CD4-positive, alpha-beta T cell treated with Interleukin-1 beta for 1 hour (primary cell): ENCODE data around the gene CCP110.
"Not testable (repeated sequence)": the region's sequence is repeated elsewhere in the genome, so short reads cannot be mapped to it uniquely, and the experiment has no call there.

ENCODE experiments used
- DNase-seq, 2 donors: peaks; one replicate each; pipeline ENCODE4 v3.0.0-alpha.2; 2020 to 2022

The CCP110 gene

DNA sequence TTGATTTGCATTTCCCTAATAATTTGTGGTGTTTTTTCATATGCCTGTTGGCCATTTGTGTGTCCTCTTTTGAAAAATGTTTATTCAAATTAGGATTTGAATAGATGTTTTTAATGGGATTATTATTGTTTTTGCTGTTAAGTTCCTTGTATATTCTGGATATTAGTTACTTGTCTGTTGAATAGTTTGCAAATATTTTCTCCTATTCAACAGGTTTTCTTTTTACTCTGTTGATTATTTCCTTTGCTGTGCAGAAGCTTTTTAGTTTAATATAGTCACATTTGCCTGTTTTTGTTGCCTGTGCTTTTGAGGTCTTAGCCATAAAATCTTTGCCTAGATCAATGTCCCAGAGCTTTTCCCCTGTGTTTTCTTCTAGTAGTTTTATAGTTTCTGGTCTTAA is 11.4 kb upstream of the CCP110 start:
- no peak for DNase-seq

DNA sequence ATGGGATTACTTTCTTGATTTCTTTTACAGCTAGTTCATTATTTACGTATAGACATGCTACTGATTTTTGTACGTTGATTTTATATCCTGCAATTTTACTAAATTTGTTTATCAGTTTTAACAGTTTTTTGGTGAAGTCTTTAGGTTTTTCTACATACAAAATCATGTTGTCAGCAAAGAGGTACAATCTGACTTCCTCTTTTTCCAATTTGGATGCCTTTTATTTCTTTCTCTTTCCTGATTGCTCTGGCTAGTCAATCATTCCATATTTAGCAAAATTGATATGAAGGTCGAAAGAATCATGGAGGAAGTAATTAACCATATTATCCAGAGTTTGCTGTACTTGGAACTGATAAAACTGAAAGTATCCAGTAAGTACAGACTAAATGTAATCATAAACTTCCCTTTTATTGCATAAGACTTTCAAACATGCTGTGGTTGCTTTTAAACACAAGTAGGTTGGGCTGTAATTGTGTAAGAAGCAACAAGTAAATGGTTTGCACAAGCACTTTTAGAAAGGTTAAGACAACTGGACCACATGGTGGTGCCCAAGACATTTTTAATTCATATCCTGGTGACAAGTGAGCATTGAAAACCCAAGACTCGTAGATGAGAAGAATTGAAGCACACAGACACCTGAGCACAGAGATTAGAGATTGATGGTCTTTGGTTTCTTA is 10.2 kb upstream of the CCP110 start:
- no peak for DNase-seq

DNA sequence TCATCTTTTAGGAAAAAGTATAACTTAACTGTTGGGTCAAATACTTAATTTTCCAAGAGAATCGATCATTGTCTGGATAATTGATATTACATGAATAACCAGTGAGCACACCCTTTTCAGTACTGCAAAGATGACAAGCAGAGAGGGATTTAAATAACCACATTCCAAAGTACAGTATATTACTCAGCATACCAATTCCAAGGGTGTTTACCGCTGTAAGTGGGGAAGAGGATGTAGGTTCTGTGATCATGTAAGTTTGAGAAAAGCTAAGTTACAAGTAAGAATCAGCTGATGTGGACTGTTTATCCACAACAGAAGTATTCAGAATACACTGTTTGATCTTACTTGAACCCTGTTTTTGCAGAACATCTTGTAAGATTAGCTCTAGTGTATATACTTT is 8.0 kb upstream of the CCP110 start:
- DNase-seq = no peak

DNA sequence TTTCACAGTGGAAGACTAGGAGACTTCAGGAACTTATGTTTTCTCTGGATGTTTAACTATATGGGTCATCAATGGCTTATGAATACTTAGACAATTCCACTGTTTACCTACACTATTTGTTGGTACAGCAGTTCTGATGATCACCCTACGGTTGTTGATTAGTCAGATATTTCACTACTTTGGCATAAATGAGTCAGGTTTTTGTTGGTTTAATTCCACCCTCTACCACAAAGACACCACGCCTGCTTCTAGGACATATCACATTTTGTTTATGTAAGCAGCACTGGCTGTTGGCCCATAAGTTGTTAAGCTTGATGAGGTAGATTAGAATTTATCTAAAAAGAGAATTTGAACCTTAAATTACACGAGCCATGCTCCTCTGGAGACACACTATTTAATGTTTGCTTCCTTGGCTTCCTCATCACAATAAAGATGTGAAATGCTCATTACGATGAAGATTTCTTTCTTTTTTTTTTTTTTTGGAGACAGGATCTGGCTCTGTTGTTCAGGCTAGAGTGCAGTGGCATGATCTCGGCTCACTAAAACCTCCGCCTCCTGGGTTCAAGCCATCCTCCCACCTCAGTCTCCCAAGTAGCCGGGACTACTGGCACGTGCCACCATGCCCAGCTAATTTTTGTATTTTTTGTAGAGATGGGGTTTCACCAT is 6.2 kb upstream of the CCP110 start:
- DNase-seq = no peak

DNA sequence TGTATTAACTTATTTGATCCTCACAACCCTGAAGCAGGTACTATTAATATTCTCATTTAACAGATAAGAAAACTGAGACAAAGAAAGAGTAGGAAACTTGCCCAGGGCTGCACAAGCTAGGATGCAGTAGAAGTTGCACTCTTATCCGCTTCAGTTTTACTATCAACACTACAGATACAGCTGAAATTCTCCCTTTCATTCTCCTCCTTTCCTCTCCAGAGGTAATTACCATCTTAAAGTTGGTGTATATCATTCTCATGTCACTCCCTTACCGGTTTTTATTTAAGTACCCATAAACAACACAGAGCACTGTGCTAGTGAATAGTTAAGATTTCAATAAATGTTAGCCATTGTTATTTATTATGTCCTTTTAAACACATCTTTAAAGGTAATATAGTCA is 5.4 kb upstream of the CCP110 start:
- no peak for DNase-seq

DNA sequence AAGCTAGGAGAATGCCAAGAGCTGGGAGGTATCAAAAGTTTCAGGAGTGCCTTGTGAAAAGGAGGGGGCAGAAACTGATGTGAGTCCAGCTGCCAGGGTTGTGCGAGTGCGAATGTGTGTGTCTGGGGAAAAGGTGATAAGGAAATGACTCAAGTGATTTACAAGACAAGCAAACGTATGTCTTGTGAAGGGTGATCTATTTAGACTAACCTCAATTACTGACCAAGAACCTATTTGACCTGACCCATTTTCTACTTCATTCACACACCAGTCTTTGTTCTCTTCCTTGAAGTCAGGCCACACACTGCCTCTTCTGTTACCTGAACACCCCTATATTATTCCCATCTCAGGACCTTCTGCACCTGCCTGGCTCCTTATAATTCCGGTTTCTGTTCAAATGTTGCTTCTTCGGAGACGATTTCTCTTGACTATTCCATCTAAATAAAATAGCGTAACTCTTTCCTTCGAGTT is 2.8 kb upstream of the CCP110 start:
- no peak for DNase-seq

DNA sequence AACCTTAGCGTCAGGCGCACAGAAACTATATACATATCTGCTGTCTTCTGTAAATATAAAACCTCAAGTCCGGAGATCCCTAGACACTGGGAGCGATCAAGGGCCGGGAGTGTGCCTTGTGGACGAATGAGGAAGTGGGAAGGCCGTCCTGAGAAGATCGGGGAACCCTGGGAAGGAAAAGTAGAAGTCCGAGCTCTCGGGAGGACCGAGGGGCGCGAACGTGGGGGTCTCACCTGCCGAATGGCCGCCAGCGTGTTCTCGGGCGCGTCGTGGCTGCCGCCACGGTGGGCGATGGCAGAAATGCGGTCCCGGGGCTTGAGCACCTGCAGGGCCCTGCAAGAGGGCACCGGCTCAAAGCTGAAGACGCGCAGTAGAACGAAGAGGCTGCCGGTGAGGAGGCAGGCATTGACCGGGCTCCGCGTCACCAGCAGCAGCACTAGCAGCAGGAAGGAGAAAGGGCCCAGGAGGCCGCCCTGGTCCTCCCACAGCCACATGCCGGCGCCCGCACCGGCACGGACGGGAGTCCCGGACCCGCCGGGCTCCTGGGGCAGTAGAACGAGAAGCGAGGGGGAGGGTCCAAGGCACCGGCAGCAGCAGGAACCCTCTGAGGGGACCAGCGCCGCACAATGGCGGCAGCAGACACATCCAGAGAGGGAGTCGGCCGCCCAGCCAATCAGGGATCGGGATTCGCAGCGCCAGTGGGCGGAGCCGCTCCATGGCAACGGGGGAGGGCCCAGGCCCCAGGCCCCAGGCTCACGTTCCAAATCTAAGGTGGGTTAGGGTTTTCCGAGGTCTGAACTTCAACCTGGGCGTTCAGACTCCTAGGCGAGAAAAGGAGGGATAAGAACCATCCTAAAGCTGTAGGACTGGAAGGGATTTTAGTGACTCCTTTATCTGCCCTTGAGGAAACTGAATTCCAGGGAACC is 2.0 kb upstream of the CCP110 start, which contains the start of gene GDE1:
Gene GDE1 (minus strand): TSS at position 628 of the 926 bp plus-strand sequence. CDS start 134 bp downstream, at position 494.
- DNase-seq = peak; percentile 92 to 94

DNA sequence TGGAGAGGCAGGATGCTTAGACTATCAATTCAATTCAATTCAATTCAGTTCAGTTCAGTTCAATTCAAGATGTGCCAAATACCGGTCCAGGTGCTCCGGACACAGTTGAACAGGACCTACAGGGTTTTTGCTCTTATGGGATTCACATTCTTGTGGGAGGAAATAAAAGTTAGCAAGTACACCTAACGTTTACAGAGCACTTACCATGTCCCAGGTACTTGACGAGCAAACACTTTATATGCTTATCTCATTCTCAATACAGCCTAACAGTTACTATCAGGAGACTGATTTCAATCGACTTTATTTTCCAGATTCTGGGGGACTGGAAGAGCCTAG is 1.4 kb upstream of the CCP110 start:
- no peak for DNase-seq

DNA sequence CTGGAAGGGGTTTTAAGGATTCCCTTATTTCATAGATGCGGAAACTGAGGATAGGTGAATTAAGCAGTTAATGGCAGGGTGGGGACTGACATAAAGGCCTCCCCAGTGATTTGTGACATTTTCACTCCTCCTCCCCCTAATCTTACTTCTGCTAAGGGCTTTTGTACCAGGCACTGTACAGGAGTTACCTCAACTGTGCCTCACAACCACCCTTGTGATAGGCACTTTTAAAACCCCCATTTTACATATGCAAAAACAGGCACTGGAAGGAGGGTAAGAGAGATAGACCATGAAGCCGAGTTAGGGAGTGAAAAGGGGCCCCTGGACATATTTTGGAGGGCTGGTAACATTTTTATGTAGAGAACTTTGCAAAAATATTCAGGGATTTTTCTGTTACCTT is 982 bp upstream of the CCP110 start:
- DNase-seq = no peak

DNA sequence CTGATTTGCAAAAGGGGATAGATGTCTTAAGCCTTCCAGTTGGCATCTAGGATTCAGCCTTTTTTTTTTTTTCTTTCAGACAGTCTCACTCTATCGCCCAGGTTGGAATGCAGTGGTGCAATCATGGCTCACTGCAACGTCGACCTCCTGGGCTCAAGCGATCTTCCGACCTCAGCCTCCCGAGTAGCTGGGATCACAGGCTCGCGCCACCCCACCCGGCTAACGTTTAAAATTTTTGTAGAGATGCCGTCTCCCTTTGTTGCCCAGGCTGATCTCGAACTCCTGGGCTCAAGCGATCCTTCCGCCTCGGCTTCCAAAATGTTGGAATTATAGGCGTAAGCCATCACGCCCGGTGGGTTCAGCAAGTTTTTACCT is 571 bp upstream of the CCP110 start:
- no peak for DNase-seq

DNA sequence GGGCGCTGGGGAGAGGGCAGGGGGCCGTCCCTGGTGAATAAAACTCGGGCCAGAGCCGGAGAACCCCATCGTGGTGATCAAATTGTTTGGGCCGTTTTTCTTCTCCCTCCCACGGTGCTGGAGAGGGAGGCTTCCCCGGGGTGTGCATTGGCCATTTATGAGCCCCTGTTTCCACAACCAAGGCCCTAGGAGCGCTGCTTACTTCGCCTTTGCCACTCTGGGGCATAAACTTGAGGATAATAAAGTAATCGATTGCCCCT is 544 bp downstream of the CCP110 start:
- no peak for DNase-seq

DNA sequence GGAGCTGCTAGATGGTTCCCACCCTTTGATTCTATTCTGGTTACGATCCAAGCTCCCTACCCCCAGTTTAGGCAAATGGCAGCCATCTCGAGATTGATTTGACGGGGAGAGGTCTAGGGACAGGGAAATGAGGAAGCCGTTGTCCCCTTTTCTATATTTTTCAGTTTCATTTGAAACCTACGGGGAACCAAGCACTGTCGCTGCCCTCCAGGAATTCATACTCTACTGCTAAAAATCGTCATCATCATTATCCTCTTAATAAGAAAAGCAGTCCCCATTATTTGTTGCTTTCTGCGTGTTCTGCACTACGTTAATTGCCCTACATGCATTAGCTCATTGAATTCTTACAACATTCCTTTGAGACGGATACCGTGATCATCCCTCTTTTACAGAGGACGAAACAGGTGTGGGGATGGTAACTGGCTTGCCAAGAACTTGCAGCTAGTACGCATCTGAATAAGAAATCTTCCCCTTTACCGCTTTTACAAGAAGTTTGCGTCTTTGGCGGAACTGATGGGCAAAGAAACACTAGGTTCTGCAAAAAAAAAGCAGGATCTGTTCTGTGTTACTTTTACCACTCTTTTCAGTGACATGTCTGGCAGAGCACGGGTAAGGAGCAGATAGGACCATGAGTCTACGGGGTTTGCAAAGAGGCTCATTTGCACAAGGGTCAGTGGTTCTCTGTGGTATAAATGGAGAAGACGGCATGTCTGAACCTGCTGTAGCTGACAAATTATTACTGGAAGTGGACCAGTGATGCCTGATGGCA is 1.1 kb downstream of the CCP110 start:
- no peak for DNase-seq

DNA sequence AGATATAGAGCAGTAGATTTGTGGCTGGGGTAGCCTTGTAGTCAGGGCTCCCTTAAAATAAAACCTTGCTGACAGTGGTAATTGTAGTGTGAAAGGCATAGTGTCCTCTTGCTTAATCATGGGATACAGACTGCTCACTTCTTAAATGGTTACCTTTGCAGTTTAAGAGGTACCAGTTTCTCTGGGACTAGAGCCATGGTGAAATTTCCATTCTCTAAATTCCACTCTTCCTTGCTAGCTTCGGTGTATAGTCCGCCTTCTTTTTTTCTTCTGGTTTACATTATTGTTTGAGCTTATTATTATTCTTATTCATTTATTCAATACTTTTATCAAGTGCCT is 1.6 kb downstream of the CCP110 start:
- no peak for DNase-seq

DNA sequence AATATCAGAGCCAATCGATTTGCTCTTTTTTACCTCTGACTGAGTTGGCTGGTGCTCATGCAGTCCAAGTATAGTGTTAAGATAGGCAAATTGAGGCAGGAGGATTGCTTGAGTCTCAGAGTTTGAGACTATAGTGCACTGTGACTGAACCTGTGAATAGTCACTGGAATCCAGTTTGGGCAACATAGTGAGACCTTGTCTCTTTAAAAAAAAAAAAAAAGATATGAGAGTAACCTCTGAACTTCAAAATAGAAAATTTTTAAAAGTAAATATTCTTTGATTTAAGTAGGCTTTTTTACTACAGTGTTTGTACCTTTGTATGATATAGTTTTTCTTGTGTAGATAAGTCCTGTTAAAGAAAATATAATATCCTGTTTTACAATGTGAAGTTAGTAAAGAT is 3.4 kb downstream of the CCP110 start:
- no peak for DNase-seq

DNA sequence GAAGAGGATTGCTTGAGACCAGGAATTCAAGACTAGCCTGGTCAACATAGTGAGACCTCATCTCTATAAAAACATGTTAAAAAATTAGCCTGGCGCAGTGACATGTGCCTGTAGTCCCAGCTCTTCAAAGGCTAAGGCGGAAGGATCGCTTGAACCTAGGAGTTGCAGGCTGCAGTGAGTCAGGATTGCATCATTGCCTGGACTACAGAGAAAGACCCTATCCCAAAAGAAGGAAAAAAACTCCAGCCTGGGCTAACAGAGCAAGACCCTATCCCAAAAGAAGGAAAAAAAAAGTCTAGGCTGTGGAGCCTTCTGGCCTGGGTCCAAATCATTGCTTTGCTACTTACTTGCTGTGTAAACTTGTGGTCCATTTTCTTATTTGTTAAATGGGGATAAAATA is 4.9 kb downstream of the CCP110 start:
- DNase-seq = no peak

DNA sequence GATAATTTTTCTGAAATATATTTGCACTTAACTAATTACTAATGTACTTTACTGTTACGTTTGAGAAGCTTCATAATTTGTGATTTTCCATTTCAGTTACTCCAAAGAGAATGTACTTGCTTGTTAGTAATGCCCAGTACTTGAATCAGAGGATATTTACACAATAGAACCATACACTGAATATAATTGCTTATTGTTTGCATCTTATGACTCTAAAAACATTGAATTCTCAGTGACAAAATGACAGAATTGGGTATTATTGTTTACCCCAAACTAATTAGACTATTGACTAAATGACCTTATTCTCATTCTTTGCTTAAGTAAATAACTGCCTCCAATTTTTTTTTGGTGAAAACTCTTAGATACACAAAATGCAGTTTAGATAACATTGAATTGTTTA is 8.9 kb downstream of the CCP110 start:
- no peak for DNase-seq

DNA sequence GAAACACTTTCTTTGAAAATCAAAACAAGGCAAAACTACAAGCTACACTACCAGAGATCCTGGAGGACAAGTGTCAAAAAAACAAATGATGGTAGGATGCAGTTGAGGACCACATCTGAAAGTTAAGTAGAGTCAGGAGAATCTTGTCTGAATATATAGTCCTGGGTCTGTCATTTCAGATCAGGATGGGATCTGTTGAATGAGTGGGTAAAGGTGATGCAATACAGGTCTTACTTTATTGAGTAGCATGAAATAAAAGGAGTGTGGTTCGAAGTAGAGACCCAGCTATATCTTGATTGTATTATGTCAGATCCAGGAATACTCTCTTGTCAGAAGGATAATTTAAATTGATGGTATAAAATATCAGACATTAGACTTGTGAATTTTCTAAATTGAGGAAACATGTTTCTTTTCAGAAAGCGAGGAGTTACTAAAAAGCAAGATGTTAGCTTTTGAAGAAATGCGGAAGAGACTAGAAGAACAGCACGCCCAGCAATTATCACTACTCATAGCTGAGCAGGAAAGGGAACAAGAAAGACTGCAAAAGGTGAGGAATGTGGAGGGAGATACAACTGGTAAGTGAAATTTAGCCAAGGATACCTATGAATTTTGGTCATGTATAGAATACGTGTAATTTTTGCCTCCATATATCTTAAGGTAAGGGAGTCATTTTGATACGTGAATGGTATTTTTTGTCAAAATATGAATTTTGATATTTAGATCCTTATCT is 16.7 kb downstream of the CCP110 start:
- DNase-seq = no peak

DNA sequence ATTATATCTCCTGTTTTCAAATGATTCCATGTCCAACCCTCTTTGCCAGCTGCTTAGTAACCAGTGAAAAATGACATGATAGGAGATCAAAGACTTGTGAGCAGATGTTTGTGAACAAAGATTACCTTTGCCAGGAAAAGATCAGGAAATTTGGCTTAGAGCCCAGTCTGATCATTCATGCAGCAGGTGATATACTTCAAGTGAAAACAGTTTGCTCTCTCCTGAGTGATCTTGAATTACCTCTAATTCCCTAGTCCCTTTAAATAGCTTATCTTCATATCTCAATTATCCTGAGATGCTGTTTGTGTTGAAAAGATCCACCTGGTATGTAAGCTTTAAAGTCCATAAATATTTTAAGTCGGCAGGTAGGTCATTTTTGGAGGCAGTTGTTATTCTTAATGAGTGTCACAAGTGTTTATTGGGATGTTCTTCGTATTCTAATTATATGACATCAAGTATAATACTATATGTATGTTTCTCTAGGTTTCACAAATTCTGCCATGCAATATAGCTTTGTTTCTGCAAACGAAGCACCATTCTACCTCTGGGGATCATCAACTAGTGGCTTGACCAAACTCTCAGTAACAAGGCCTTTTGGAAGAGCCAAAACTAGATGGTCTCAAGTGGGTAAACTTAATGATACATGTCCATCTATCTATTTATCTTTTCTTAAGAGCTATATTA is 18.5 kb downstream of the CCP110 start:
- DNase-seq = no peak

DNA sequence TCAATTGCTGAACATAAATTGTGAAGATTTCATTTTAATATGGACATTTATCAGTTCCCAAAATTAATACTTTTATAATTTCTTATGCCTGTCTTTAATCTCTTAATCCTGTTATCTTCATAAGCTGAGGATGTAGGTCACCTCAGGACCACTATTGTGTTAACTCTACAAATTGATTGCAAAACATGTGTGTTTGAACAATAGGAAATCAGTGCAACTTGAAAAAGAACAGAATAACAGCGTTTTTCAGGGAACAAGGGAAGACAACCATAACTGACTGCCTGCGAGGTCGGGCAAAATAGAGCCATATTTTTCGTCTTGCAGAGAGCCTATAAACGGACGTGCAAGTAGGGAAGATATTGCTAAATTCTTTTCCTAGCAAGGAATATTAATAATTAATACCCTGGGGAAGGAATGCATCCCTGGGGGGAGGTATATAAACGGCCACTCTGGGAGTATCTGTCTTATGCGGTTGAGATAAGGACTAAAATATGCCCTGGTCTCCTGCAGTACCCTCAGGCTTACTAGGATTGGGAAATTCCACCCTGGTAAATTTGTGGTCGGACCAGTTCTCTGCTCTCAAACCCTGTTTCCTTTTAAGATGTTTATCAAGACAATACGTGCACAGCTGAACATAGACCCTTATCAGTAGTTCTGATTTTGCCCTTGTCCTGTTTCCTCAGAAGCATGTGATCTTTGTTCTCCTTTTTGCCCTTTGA is 19.7 kb downstream of the CCP110 start:
- not testable (repeated sequence) for DNase-seq

DNA sequence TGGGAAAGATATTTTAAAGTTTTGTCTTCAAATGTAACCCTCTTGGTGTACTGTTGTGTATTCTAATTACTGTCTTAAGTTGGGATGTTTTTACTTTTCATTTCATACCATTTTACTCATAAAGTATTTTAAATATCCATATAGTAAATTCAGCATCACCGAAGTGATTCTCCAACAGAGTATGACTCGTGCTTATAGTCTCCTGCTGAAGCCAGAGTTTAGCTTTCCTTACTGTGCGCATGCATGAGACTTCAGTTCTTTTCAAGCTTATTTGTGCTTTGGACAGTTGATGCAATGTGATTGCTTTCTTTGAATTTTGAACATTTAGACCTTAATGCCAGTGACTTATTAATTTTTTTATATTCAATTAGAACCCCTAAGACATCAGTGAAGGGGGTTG is 24.4 kb downstream of the CCP110 start:
- DNase-seq = no peak

DNA sequence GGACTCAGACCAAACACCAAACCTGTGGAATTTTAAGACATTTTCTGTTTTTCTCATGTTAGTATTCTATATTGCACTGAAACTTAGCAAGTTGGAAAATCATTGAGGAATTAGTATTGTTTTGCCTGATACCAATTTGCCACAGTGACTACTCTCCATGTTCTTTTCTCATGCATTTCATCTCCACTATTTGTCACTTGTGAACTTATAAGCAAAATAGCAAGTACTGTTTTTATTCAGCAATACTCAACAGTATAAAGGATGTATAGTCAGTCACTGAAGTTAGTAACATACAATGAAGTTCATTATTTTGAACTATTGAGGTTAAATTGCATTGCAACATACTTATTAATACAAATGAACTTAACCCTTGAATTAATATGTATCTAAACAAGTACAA is 25.9 kb downstream of the CCP110 start:
- no peak for DNase-seq
